Neuronal stem cell (in vitro differentiated cells): ENCODE results near the gene ATOH1. TPM values are rescaled to one million over a fixed set of nuclear protein-coding genes. Genes with fewer than 3 reads are reported as not detected.

Source experiments
- DNase-seq: peaks from one replicate; pipeline ENCODE4 v3.0.0-alpha.2; 2013; ENCODE audit warnings: low spot score
- H2AFZ ChIP-seq: one replicate; pipeline ENCODE4 v1.6.1; 2013; ENCODE audit warnings: mild to moderate bottlenecking, low read length, inconsistent platforms
- H2AK5ac ChIP-seq: 2 replicates; pipeline ENCODE4 v1.6.1; 2013; ENCODE audit warnings: low read depth, mild to moderate bottlenecking, inconsistent platforms, low read length, moderate library complexity, mixed read lengths
- H2BK120ac ChIP-seq: 2 replicates; pipeline ENCODE4 v1.6.1; 2013; ENCODE audit warnings: low read depth, mild to moderate bottlenecking, inconsistent platforms, low read length, moderate library complexity, mixed read lengths
- H2BK12ac ChIP-seq: one replicate; pipeline ENCODE4 v1.6.1; 2013; ENCODE audit warnings: low read length, inconsistent platforms
- H2BK15ac ChIP-seq: 2 replicates; pipeline ENCODE4 v1.6.1; 2013; ENCODE audit warnings: mild to moderate bottlenecking, low read length, inconsistent platforms, mixed read lengths
- H2BK5ac ChIP-seq: one replicate; pipeline ENCODE4 v1.6.1; 2013; ENCODE audit warnings: inconsistent platforms, mild to moderate bottlenecking, low read length, moderate library complexity
- H3K14ac ChIP-seq: one replicate; pipeline ENCODE4 v1.6.1; 2013; ENCODE audit warnings: low read length, inconsistent platforms
- H3K18ac ChIP-seq: 2 replicates; pipeline ENCODE4 v1.6.1; 2013; ENCODE audit warnings: low read length, inconsistent platforms
- H3K23ac ChIP-seq: 2 replicates; pipeline ENCODE4 v1.6.1; 2013; ENCODE audit warnings: low read depth, mild to moderate bottlenecking, mixed read lengths, low read length, inconsistent platforms; ENCODE audit not compliant: poor library complexity
- H3K27ac ChIP-seq: replicated peaks from 3 replicates; pipeline ENCODE4 v1.5.1; 2013; ENCODE audit warnings: low read length, inconsistent platforms
- H3K27me3 ChIP-seq, 3 experiments: 2 replicates each; pipeline ENCODE4 v1.6.1; 2013; ENCODE audit warnings: low read length in 3 of 3, mild to moderate bottlenecking in 2 of 3, inconsistent platforms in 1 of 3, low read depth in 1 of 3, mixed read lengths in 1 of 3, moderate library complexity in 1 of 3; ENCODE audit not compliant: control insufficient read depth in 3 of 3, insufficient read depth in 3 of 3
- H3K36me3 ChIP-seq, 2 donors: replicated peaks in 1 of 2; 2 replicates each; pipeline ENCODE4 v1.6.1; 2013; ENCODE audit warnings: low read length in 2 of 2; ENCODE audit not compliant: control insufficient read depth in 2 of 2, insufficient read depth in 2 of 2
- H3K4ac ChIP-seq: 2 replicates; pipeline ENCODE4 v1.6.1; 2013; ENCODE audit warnings: inconsistent platforms, mild to moderate bottlenecking, low read length, moderate library complexity
- H3K4me1 ChIP-seq, 2 donors: 1 replicate in 1 of 2; 2 replicates in 1 of 2; pipeline ENCODE4 v1.6.1; 2013; ENCODE audit warnings: low read length in 2 of 2, low read depth in 1 of 2; ENCODE audit not compliant: control insufficient read depth in 2 of 2, insufficient read depth in 1 of 2
- H3K4me2 ChIP-seq: one replicate; pipeline ENCODE4 v1.6.1; 2013; ENCODE audit warnings: mild to moderate bottlenecking, low read length, inconsistent platforms; ENCODE audit not compliant: insufficient read depth, poor library complexity, severe bottlenecking
- H3K4me3 ChIP-seq, 2 donors: 2 replicates each; pipeline ENCODE4 v1.5.1; 2013; ENCODE audit warnings: low read length in 2 of 2, mild to moderate bottlenecking in 2 of 2, inconsistent platforms in 1 of 2, moderate library complexity in 1 of 2
- H3K79me1 ChIP-seq: one replicate; pipeline ENCODE4 v1.6.1; 2013; ENCODE audit warnings: low read depth, mild to moderate bottlenecking, inconsistent platforms, low read length, moderate library complexity
- H3K9ac ChIP-seq: one replicate; pipeline ENCODE4 v1.6.1; 2013; ENCODE audit warnings: mild to moderate bottlenecking, low read depth, low read length, inconsistent platforms; ENCODE audit not compliant: poor library complexity
- H3K9me3 ChIP-seq, 2 donors: replicated peaks in 1 of 2; 2 replicates each; pipeline versions ENCODE3 to v1.6.1; 2013; ENCODE audit warnings: low read length in 2 of 2, mild to moderate bottlenecking in 2 of 2, inconsistent platforms in 1 of 2, low read depth in 1 of 2, mixed read lengths in 1 of 2, moderate library complexity in 1 of 2; ENCODE audit not compliant: control insufficient read depth in 2 of 2, insufficient read depth in 1 of 2
- H4K8ac ChIP-seq: one replicate; pipeline ENCODE4 v1.6.1; 2013; ENCODE audit warnings: low read depth, mild to moderate bottlenecking, inconsistent platforms, low read length, moderate library complexity
- H4K91ac ChIP-seq: one replicate; pipeline ENCODE4 v1.6.1; 2013; ENCODE audit warnings: low read length, low read depth, mild to moderate bottlenecking, inconsistent platforms; ENCODE audit not compliant: poor library complexity
- WGBS, 2 donors: extraction: QIAGEN DNeasy Blood & Tissue Kit; methylation state at CpG; one replicate each; pipeline ENCODE4 v1.1.7; 2013; ENCODE audit warnings: missing lambda C conversion rate in 2 of 2, mixed read lengths in 1 of 2; ENCODE audit not compliant: insufficient read length in 2 of 2, insufficient replicate concordance in 1 of 2; ENCODE audit errors: extremely low coverage in 2 of 2; 5-methylcytosine and 5-hydroxymethylcytosine counted together
- small RNA-seq: library from polyadenylated mRNA; stranded (forward); fragments of <200 nt; extraction: miRNeasy Mini kit (QIAGEN cat#:217004); gene quantifications from one replicate; pipeline ENCODE3, GENCODE V24; 2013; ENCODE audit not compliant: insufficient read depth

ATOH1 gene

GRCh38 chr4:93878566-93878965 lies 50.0 kb downstream of the ATOH1 start:
- H3K14ac ChIP-seq, result no peak overlapping the region
- no peaks in the 10 kb centered on the region for H3K27me3 ChIP-seq
- no peak overlapping the region for H3K9ac ChIP-seq
- no peak overlapping the region for H3K18ac ChIP-seq
- no peak overlapping the region for H3K4me2 ChIP-seq
- H3K9me3 ChIP-seq, result no peaks in the 10 kb centered on the region
- no peak overlapping the region for H2BK5ac ChIP-seq
- no peak overlapping the region for H2BK12ac ChIP-seq
- no peak overlapping the region for H2AK5ac ChIP-seq
- H4K91ac ChIP-seq, result no peak overlapping the region
- no peak overlapping the region for H4K8ac ChIP-seq
- no peak overlapping the region for H3K4ac ChIP-seq
- no peak overlapping the region for H3K27ac ChIP-seq
- H3K4me3 ChIP-seq, result no peak overlapping the region
- no peak overlapping the region for H3K23ac ChIP-seq
- no peaks in the 10 kb centered on the region for H3K79me1 ChIP-seq
- no peaks in the 10 kb centered on the region for H3K36me3 ChIP-seq
- H2BK15ac ChIP-seq, result no peak overlapping the region
- no CpG with 5 or more reads among the region's 1 CpG for WGBS, 2 donors
- no peak overlapping the region for H2AFZ ChIP-seq
- no peak for DNase-seq
- H2BK120ac ChIP-seq, result no peak overlapping the region
- peaks cover 0 to 2% of the 10 kb centered on the region in 2 donors for H3K4me1 ChIP-seq

GRCh38 chr4:93879919-93880318 lies 51.4 kb downstream of the ATOH1 start:
- H3K4me3 ChIP-seq, result no peak overlapping the region
- no peak overlapping the region for H3K27ac ChIP-seq
- H3K23ac ChIP-seq, result no peak overlapping the region
- WGBS, 2 donors, result 100% methylated on average over 1 of the region's 4 CpGs
- H3K36me3 ChIP-seq, result no peaks in the 10 kb centered on the region
- H3K79me1 ChIP-seq, result no peaks in the 10 kb centered on the region
- H3K27me3 ChIP-seq, result no peaks in the 10 kb centered on the region
- H3K9me3 ChIP-seq, result no peaks in the 10 kb centered on the region
- no peak overlapping the region for H3K4ac ChIP-seq
- no peak overlapping the region for H3K9ac ChIP-seq
- H2AFZ ChIP-seq, result no peak overlapping the region
- no peak overlapping the region for H2BK5ac ChIP-seq
- no peak overlapping the region for H3K14ac ChIP-seq
- no peak overlapping the region for H2BK15ac ChIP-seq
- no peak overlapping the region for H4K8ac ChIP-seq
- no peak overlapping the region for H2BK12ac ChIP-seq
- peaks cover 0 to 2% of the 10 kb centered on the region in 2 donors for H3K4me1 ChIP-seq
- H4K91ac ChIP-seq, result no peak overlapping the region
- no peak overlapping the region for H3K4me2 ChIP-seq
- DNase-seq, result no peak
- H2BK120ac ChIP-seq, result no peak overlapping the region
- no peak overlapping the region for H3K18ac ChIP-seq
- H2AK5ac ChIP-seq, result no peak overlapping the region

Small RNA genes lying within 50 kb of the gene (small RNA-seq; reads per million reads assigned to genes)
- gene RNA5SP164, result not detected
